A673 (cell line): ENCODE results near the gene NCLN. TPM values are rescaled to one million over a fixed set of nuclear protein-coding genes. Genes with fewer than 3 reads are reported as not detected.
A peak's percentile ranks its signal among the peaks of the same experiment; 100 is the strongest.
"Not testable (repeated sequence)": the region's sequence is repeated elsewhere in the genome, so short reads cannot be mapped to it uniquely, and the experiment has no call there.

Experiments used
- BruUV-seq: library from RNA; stranded (reverse); fragments of 400-500 nt; replicated peaks from 2 replicates; lab custom pipeline; 2021; lab: Mats Ljungman, UMichigan
- CTCF ChIA-PET: fragments of 300-600 bp; sonication (Branson Sonifier 250); formaldehyde crosslinking; loops from one replicate; lab custom pipeline; 2022; ENCODE audit warnings: antibody characterized with exemption; lab: Charles Lee
- POLR2A ChIA-PET: fragments of 300-600 bp; sonication (Branson Sonifier 250); formaldehyde crosslinking; loops from one replicate; lab custom pipeline; 2022; ENCODE audit warnings: antibody characterized with exemption; ENCODE audit not compliant: low non-redundant PET; lab: Charles Lee
- DNase-seq: peaks from one replicate; pipeline ENCODE4 v3.0.0-alpha.2; 2015; ENCODE audit warnings: low spot score
- H3K27ac ChIP-seq: fragments of 200-600 bp; sonication (generic); 2 replicates; pipeline ENCODE4 v1.5.1; 2016; ENCODE audit warnings: mixed run types, low read depth, mild to moderate bottlenecking, mixed read lengths, antibody characterized with exemption, low read length; ENCODE audit not compliant: poor library complexity, severe bottlenecking
- H3K27me3 ChIP-seq: fragments of 200-600 bp; sonication (generic); replicated peaks from 2 replicates; pipeline ENCODE4 v1.6.1; 2017; ENCODE audit warnings: mixed run types, low read depth, mild to moderate bottlenecking, mixed read lengths, antibody characterized with exemption, low read length; ENCODE audit not compliant: insufficient read depth, poor library complexity
- H3K36me3 ChIP-seq: fragments of 200-600 bp; sonication (generic); 2 replicates; pipeline ENCODE4 v1.6.1; 2016; ENCODE audit warnings: mixed run types, mild to moderate bottlenecking, mixed read lengths, antibody characterized with exemption, low read length; ENCODE audit not compliant: insufficient read depth, poor library complexity, severe bottlenecking
- H3K4me1 ChIP-seq: fragments of 200-600 bp; sonication (generic); 2 replicates; pipeline ENCODE4 v1.6.1; 2017; ENCODE audit warnings: mixed run types, mild to moderate bottlenecking, mixed read lengths, antibody characterized with exemption, low read length; ENCODE audit not compliant: insufficient read depth, poor library complexity, severe bottlenecking
- H3K4me3 ChIP-seq: fragments of 200-600 bp; sonication (generic); 2 replicates; pipeline ENCODE4 v1.5.1; 2016; ENCODE audit warnings: low read depth, mixed run types, mild to moderate bottlenecking, mixed read lengths, low read length; ENCODE audit not compliant: poor library complexity, severe bottlenecking
- H3K9me3 ChIP-seq: fragments of 200-600 bp; sonication (generic); 2 replicates; pipeline ENCODE4 v1.6.1; 2016; ENCODE audit warnings: mixed run types, low read depth, mild to moderate bottlenecking, mixed read lengths, antibody characterized with exemption, low read length; ENCODE audit not compliant: poor library complexity, severe bottlenecking
- EZH2 ChIP-seq: fragments of 200-600 bp; sonication (generic); IDR thresholded peaks from 2 replicates; pipeline ENCODE4 v1.6.1; 2017; ENCODE audit warnings: borderline replicate concordance, low read depth, mild to moderate bottlenecking, mixed read lengths, antibody characterized with exemption, low read length; ENCODE audit not compliant: poor library complexity, severe bottlenecking
- intact Hi-C: fragments of 100-400 bp; cut with micrococcal nuclease; formaldehyde crosslinking; loops from one replicate; pipeline ENCODE4 v1.10.0; 2022; ENCODE audit not compliant: unreplicated experiment
- total RNA-seq: library from RNA; stranded (reverse); gene quantifications from 2 replicates; pipeline ENCODE4 v1.2.3, GENCODE V29; 2021
- TF ChIP-seq, protein P1 (sequence below): fragments of 300-800, 200-600 bp; sonication (generic); conservative IDR thresholded peaks from 2 replicates; pipeline ENCODE4 v1.5.1; 2017; ENCODE audit warnings: low read depth, mild to moderate bottlenecking, antibody characterized with exemption, low read length, moderate library complexity, mixed read lengths

NCLN gene
- total RNA-seq, 1 experiment from 2014 or later, result 122 TPM

DNA sequence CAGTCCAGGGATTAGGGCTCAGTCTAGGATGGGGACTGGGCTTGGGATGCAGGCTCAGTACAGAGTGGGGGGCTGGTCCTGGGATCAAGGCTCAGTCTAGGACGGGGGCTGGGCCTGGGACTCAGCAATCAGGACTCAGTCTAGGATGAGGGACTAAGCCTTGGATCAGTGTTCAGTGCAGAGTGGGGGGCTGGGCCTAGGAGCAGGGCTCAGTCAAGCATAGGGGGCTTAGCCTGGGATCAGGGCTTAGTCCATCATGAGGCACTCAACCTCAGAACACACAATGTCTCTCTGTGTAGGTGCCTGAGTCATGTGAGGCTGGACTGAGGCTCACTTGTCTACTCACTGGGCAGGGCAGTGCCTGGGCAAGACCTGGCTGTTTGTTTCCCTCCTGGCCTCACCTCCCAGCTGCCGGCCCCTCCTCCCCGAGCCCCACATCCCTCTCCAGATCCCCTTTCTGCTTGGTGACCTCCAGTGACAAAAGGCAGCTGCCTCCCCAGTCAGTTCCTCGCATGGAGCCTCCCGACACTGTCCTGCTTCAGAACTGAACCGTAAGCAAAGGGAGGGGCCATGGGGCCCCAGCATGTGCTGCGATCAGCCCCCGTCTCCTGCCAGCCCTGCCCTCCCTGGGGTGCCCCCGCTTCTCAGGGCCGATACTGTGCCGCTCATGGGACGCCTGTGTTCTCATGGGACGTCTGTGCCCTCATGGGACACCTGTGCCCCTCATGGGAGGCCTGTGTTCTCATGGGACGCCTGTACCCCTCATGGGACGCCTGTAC is 13.6 kb upstream of the NCLN start:
- no peaks in the 10 kb centered on the region for H3K9me3 ChIP-seq
- no TSS peak for BruUV-seq
- TF ChIP-seq, protein P1, sequence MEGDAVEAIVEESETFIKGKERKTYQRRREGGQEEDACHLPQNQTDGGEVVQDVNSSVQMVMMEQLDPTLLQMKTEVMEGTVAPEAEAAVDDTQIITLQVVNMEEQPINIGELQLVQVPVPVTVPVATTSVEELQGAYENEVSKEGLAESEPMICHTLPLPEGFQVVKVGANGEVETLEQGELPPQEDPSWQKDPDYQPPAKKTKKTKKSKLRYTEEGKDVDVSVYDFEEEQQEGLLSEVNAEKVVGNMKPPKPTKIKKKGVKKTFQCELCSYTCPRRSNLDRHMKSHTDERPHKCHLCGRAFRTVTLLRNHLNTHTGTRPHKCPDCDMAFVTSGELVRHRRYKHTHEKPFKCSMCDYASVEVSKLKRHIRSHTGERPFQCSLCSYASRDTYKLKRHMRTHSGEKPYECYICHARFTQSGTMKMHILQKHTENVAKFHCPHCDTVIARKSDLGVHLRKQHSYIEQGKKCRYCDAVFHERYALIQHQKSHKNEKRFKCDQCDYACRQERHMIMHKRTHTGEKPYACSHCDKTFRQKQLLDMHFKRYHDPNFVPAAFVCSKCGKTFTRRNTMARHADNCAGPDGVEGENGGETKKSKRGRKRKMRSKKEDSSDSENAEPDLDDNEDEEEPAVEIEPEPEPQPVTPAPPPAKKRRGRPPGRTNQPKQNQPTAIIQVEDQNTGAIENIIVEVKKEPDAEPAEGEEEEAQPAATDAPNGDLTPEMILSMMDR, result no peak
- no peak overlapping the region for H3K4me3 ChIP-seq
- no peak for DNase-seq
- intact Hi-C loops, result no loop called here
- H3K4me1 ChIP-seq, result no peaks in the 10 kb centered on the region
- POLR2A ChIA-PET, result interaction anchor here (0.5 kb wide), 1 partner anchor 27 kb away, joined by 4 read pairs; no protein-coding TSS in a partner anchor
- no peaks in the 10 kb centered on the region for H3K27me3 ChIP-seq
- no peak overlapping the region for H3K27ac ChIP-seq
- no peaks in the 10 kb centered on the region for H3K36me3 ChIP-seq
- CTCF ChIA-PET, result no interaction called here

DNA sequence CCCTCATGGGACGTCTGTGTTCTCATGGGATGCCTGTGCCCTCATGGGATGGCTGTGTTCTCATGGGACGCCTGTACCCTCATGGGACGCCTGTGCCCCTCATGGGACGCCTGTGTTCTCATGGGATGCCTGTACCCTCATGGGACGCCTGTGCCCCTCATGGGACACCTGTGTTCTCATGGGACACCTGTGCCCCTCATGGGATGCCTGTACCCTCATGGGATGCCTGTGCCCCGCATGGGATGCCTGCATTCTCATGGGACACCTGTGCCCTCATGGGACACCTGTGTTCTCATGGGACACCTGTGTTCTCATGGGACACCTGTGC is 13.1 kb upstream of the NCLN start:
- H3K27ac ChIP-seq, CTCF ChIA-PET, H3K4me1 ChIP-seq, DNase-seq, H3K36me3 ChIP-seq, BruUV-seq, H3K9me3 ChIP-seq, POLR2A ChIA-PET, H3K27me3 ChIP-seq, H3K4me3 ChIP-seq, intact Hi-C loops: not testable (repeated sequence)

DNA sequence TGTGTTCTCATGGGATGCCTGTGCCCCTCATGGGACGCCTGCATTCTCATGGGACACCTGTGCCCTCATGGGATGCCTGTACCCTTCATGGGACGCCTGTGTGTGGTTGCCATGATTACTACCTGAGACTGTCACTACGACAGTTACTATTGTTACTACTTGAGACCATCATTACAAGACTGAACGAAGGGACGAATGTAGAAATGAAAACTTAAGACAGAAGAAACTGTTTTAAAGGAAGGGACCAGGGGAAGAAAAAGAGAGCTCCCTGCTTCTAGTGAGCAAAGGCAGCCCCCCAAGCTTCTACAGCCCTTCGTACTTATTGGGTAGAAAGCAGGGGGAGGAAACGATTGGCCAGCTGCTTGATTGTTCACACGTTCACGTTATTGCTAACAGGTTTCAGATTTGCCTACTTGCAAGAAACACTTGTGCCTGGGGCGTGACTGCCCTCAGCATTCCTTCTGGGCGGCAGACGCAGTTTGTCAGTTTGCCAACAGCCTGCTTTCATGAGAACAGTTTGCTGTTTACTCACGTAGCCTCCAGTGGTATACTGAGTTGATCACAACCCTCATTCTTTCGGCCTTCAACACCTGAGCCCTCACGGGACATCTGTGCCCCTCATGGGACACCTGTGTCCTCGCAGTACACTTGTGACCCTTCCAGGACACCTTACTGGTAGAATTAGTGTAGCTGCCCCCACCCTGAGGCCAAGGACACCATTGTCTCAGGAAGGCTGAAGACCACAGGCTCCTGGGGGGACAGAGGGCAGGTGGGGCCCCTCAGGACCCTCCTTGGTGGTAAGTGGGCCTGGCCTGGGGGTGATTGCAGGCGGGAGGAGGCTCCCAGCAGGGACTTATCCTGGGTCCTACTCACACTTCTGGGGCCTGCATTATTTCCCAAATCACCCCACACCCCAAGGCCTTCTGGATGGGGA is 9.7 kb upstream of the NCLN start:
- CTCF ChIA-PET, result no interaction called here
- TF ChIP-seq EZH2, result no peak
- TF ChIP-seq, protein P1, result no peak
- no peaks in the 10 kb centered on the region for H3K9me3 ChIP-seq
- no peak overlapping the region for H3K27ac ChIP-seq
- H3K4me3 ChIP-seq, result no peak overlapping the region
- intact Hi-C loops, result no loop called here
- POLR2A ChIA-PET, result no interaction called here
- BruUV-seq, result no TSS peak
- DNase-seq, result peak; percentile 42
- H3K27me3 ChIP-seq, result no peaks in the 10 kb centered on the region
- H3K36me3 ChIP-seq, result no peaks in the 10 kb centered on the region
- H3K4me1 ChIP-seq, result no peaks in the 10 kb centered on the region
